Activated B cell treated with CpG ODN at 0.5 μM for 24 hours (primary cell): Measurements from ENCODE around the gene SDS. TPM values are rescaled to one million over a fixed set of nuclear protein-coding genes. Genes with fewer than 3 reads are reported as not detected.

ENCODE experiments used
- ATAC-seq: fragments of 200-7000 bp; cut with Tn5 transposase; one replicate; pipeline ENCODE4 v1.10.0; 2021; ENCODE audit warnings: low read depth, mild to moderate bottlenecking, moderate library complexity
- CTCF ChIA-PET: fragments of 350-600 bp; sonication (Branson Sonifier 250); formaldehyde crosslinking; loops from one replicate; lab custom pipeline; 2021; ENCODE audit warnings: antibody characterized with exemption; lab: Charles Lee
- POLR2A ChIA-PET: fragments of 350-600 bp; sonication (Branson Sonifier 250); formaldehyde crosslinking; loops from one replicate; lab custom pipeline; 2021; ENCODE audit warnings: antibody characterized with exemption; lab: Charles Lee
- DNase-seq: peaks from one replicate; pipeline ENCODE4 v3.0.0; 2022
- H3K27ac Mint-ChIP-seq: one replicate; pipeline ENCODE4 v1.8.0; 2020; ENCODE audit warnings: mixed read lengths
- H3K27me3 Mint-ChIP-seq: one replicate; pipeline ENCODE4 v1.8.0; 2021; ENCODE audit warnings: mixed read lengths
- H3K36me3 Mint-ChIP-seq: one replicate; pipeline ENCODE4 v1.8.0; 2021; ENCODE audit warnings: low read depth, mixed read lengths
- H3K4me1 Mint-ChIP-seq: one replicate; pipeline ENCODE4 v1.8.0; 2021; ENCODE audit warnings: mixed read lengths
- H3K4me3 Mint-ChIP-seq: one replicate; pipeline ENCODE4 v1.8.0; 2020; ENCODE audit warnings: mild to moderate bottlenecking, mixed read lengths
- H3K9me3 Mint-ChIP-seq: one replicate; pipeline ENCODE4 v1.8.0; 2020; ENCODE audit warnings: mixed read lengths
- CTCF ChIP-seq: fragments of 200-600 bp; IDR thresholded peaks from one replicate; pipeline ENCODE4 v1.8.0; 2022; ENCODE audit warnings: antibody characterized with exemption, mild to moderate bottlenecking
- intact Hi-C: fragments of 100-400 bp; cut with micrococcal nuclease; formaldehyde crosslinking; loops from one replicate; pipeline ENCODE4 v1.15.1; 2024
- total RNA-seq: library from RNA; stranded (reverse); gene quantifications from 2 replicates; pipeline ENCODE4 v1.2.3, GENCODE V29; 2022

The SDS gene
- total RNA-seq, 1 donor from 2014 or later: not detected

DNA sequence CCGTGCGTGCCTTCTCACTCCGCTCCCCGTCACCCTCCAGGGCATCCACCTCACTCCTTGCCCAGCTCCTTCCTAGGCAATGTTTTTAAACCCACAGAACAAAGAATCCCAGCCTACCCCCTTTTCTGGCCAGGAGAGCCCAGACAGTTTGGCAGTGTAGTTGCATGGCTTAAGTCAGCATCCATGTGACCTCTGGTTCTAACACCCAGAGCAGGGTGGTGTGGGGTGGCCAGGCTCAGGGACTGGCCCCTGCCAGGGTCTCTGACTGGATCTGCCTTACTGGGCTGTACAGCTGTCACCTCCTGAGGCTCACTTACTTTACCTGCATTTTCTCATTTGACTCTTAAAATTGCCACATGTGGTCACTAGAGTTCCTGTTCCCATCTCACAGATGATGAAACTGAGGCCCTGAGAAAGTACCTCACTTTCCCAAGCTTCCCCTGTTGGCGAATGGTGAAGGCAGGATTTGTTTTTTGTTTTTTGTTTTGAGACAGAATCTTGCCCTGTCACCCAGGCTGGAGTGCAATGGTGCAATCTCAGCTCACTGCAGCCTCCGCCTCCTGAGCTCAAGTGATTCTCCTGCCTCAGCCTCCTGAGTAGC is 18.3 kb downstream of the SDS start:
- no peak overlapping the region for H3K27ac Mint-ChIP-seq
- H3K36me3 Mint-ChIP-seq: peaks cover 38% of the 10 kb centered on the region
- no peak overlapping the region for H3K4me3 Mint-ChIP-seq
- no peaks in the 10 kb centered on the region for H3K4me1 Mint-ChIP-seq
- no peak for TF ChIP-seq CTCF
- ChIA-PET CTCF (interaction anchor here (0.6 kb wide), 1 partner anchor 15 kb away, joined by 3 read pairs; no protein-coding TSS in a partner anchor), POLR2A (interaction anchor here (0.6 kb wide), 1 partner anchor 196 kb away, joined by 3 read pairs; no protein-coding TSS in a partner anchor)
- DNase-seq (no peak), ATAC-seq (no peak)
- intact Hi-C loops: no loop called here
- no peaks in the 10 kb centered on the region for H3K9me3 Mint-ChIP-seq
- H3K27me3 Mint-ChIP-seq: no peaks in the 10 kb centered on the region

DNA sequence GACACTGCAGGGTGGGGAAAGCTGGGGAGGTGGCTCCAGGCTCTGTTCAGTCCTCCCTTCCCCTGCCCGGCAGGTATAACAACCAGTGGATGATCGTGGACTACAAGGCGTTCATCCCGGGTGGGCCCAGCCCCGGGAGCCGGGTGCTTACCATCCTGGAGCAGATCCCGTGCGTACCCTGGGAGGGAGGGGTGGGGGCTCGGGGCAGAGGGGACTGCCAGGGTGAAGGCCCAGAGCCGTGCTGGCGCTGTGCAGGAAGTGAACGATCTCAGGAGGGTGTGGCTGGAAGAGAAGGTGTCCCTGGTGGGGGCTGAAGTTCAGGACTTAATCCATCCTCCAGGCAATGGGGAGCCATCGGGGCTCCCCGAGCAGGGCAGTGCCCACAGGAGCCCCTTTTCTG is 18.9 kb downstream of the SDS start:
- ChIA-PET CTCF (interaction anchor here (0.6 kb wide), 1 partner anchor 14 kb away, joined by 3 read pairs; no protein-coding TSS in a partner anchor), POLR2A (interaction anchor here (0.6 kb wide), 1 partner anchor 195 kb away, joined by 3 read pairs; no protein-coding TSS in a partner anchor)
- Mint-ChIP-seq H3K36me3 (peaks cover 38% of the 10 kb centered on the region), H3K4me1 (no peaks in the 10 kb centered on the region), H3K4me3 (no peak overlapping the region), H3K9me3 (no peaks in the 10 kb centered on the region), H3K27me3 (no peaks in the 10 kb centered on the region), H3K27ac (no peak overlapping the region)
- intact Hi-C loops: no loop called here
- no peak for TF ChIP-seq CTCF
- no peak for ATAC-seq
- DNase-seq: no peak

DNA sequence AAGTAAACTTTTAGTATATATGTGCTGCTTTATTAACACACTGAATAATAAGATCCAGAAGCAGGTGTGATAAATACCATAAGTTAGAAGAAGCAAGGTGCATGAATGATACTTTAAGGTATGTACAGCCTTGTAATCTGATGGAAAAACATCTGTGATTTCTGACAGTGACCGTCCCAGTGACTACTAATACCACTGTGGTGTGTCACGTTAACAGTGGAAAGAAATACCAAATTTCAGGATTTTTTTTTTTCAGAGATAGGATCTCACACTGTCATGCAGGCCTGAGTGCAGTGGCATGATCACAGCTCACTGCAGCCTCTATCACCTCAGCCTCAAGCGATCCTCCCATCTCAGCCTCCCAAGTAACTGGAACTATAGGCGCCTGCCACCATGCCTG is 21.5 kb downstream of the SDS start:
- H3K27ac Mint-ChIP-seq: no peak overlapping the region
- no peak for TF ChIP-seq CTCF
- H3K4me1 Mint-ChIP-seq: no peaks in the 10 kb centered on the region
- ChIA-PET CTCF (no interaction called here), POLR2A (no interaction called here)
- no peaks in the 10 kb centered on the region for H3K27me3 Mint-ChIP-seq
- H3K4me3 Mint-ChIP-seq: no peak overlapping the region
- intact Hi-C loops: no loop called here
- DNase-seq: no peak
- H3K9me3 Mint-ChIP-seq: no peaks in the 10 kb centered on the region
- no peak for ATAC-seq
- peaks cover 30% of the 10 kb centered on the region for H3K36me3 Mint-ChIP-seq

DNA sequence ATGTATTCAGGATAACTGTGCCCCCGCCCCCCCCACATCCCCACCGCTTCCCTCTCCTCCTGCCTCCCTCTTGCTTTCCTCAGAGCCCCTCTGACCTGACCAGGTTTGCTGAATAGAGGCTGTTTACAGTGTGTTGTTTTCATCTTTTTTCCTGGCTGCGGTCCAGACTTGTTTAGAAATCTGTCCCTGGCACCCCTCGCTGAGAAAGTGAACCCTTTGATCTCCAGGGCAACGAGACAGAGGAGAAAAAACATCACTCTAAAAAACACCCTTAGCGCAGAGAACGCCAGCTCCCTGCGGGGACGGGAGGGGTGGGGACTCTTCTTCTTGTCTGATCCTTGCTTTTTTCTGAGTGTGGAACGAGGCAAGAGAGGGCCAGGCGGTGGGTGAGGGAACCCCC is 22.5 kb downstream of the SDS start:
- H3K27ac Mint-ChIP-seq: no peak overlapping the region

GRCh38 chr12:113378291-113378690 is 25.4 kb downstream of the SDS start:
- H3K4me1 Mint-ChIP-seq: no peaks in the 10 kb centered on the region
- ATAC-seq (no peak), DNase-seq (no peak)
- intact Hi-C loops: no loop called here
- no peaks in the 10 kb centered on the region for H3K9me3 Mint-ChIP-seq
- ChIA-PET POLR2A (no interaction called here), CTCF (no interaction called here)
- H3K4me3 Mint-ChIP-seq: no peak overlapping the region
- no peak for TF ChIP-seq CTCF
- H3K27ac Mint-ChIP-seq: no peak overlapping the region
- H3K36me3 Mint-ChIP-seq: peaks cover 30% of the 10 kb centered on the region
- H3K27me3 Mint-ChIP-seq: no peaks in the 10 kb centered on the region

More for the DNA sequence above, 22.5 kb downstream of the SDS start:
- ATAC-seq (no peak), DNase-seq (no peak)
- intact Hi-C loops: no loop called here
- Mint-ChIP-seq H3K9me3 (no peaks in the 10 kb centered on the region), H3K4me1 (no peaks in the 10 kb centered on the region), H3K27me3 (no peaks in the 10 kb centered on the region), H3K4me3 (no peak overlapping the region), H3K36me3 (peaks cover 27% of the 10 kb centered on the region)
- no peak for TF ChIP-seq CTCF
- ChIA-PET POLR2A (no interaction called here), CTCF (no interaction called here)
